ENCODE measurements around the gene CYB5R4. TPM values are rescaled to one million over a fixed set of nuclear protein-coding genes. Genes with fewer than 3 reads are reported as not detected.
"Not testable (repeated sequence)": the region's sequence is repeated elsewhere in the genome, so short reads cannot be mapped to it uniquely, and the experiment has no call there.

CYB5R4 gene
- total RNA-seq, 4 donors from 2014 or later = 9.7 to 15.4 (median 10.5) TPM

- Histone ChIP-seq H3K4me3 (no peak overlapping the region), H3K4me1 (no peaks in the 10 kb centered on the region), H3K27me3 (no peaks in the 10 kb centered on the region), H3K36me3 (peaks cover 12 to 71% (median 26%) of the 10 kb centered on the region in 4 donors), H3K9me3 (no peaks in the 10 kb centered on the region), H3K27ac (replicated peaks in 1 of 4) (no peak overlapping the region)
- intact Hi-C loops (cut with DNase I) = no loop called here
- TF ChIP-seq EP300 (IDR thresholded peaks at IDR 0.05) = no peak
- TF ChIP-seq CTCF (IDR thresholded peaks at IDR 0.05) = no peak
- TF ChIP-seq POLR2AphosphoS5 (IDR thresholded peaks at IDR 0.05) = no peak
- no peak for TF ChIP-seq POLR2A (IDR thresholded peaks at IDR 0.05; ENCODE audit: low read depth)
- no peak for DNase-seq (ENCODE audit: extremely low spot score)
- WGBS = 89% methylated on average over 2 of the region's 2 CpGs
Observed at GRCh38 chr6:83927470-83927869, 68.0 kb downstream of the CYB5R4 start.

GRCh38 chr6:83928286-83928685 is 68.8 kb downstream of the CYB5R4 start:
- H3K27ac ChIP-seq (replicated peaks in 1 of 4) = no peak overlapping the region
- TF ChIP-seq CTCF (IDR thresholded peaks at IDR 0.05) = no peak
- TF ChIP-seq EP300 (IDR thresholded peaks at IDR 0.05) = no peak
- TF ChIP-seq POLR2AphosphoS5 (IDR thresholded peaks at IDR 0.05) = no peak
- TF ChIP-seq POLR2A (IDR thresholded peaks at IDR 0.05; ENCODE audit: low read depth) = no peak
- DNase-seq (ENCODE audit: extremely low spot score) = no peak
- H3K9me3 ChIP-seq = no peaks in the 10 kb centered on the region
- H3K27me3 ChIP-seq = no peaks in the 10 kb centered on the region
- H3K4me1 ChIP-seq = no peaks in the 10 kb centered on the region
- H3K36me3 ChIP-seq = peaks cover 12 to 70% (median 27%) of the 10 kb centered on the region in 4 donors
- WGBS = 92% methylated on average over 1 of the region's 1 CpG
- H3K4me3 ChIP-seq = no peak overlapping the region
- intact Hi-C loops (cut with DNase I) = no loop called here

GRCh38 chr6:83946201-83946833 is 86.8 kb downstream of the CYB5R4 start:
- H3K27ac ChIP-seq (replicated peaks in 1 of 4); DNase-seq (ENCODE audit: extremely low spot score); H3K4me3 ChIP-seq; H3K27me3 ChIP-seq; H3K4me1 ChIP-seq; intact Hi-C loops (cut with DNase I); H3K9me3 ChIP-seq: not testable (repeated sequence)
- H3K36me3 ChIP-seq = peaks cover 9 to 22% (median 16%) of the 10 kb centered on the region in 4 donors
- 98% methylated on average over 4 of the region's 4 CpGs for WGBS

GRCh38 chr6:83947983-83948382 is 88.5 kb downstream of the CYB5R4 start:
- H3K36me3 ChIP-seq; H3K4me1 ChIP-seq; intact Hi-C loops (cut with DNase I); H3K27me3 ChIP-seq; H3K9me3 ChIP-seq; H3K27ac ChIP-seq (replicated peaks in 1 of 4); DNase-seq (ENCODE audit: extremely low spot score); H3K4me3 ChIP-seq: not testable (repeated sequence)
- 90% methylated on average over 2 of the region's 2 CpGs for WGBS

GRCh38 chr6:83948851-83949250 is 89.4 kb downstream of the CYB5R4 start:
- Histone ChIP-seq H3K27me3 (no peaks in the 10 kb centered on the region), H3K4me3 (no peak overlapping the region), H3K36me3 (no peaks in the 10 kb centered on the region), H3K27ac (replicated peaks in 1 of 4) (no peak overlapping the region), H3K4me1 (no peaks in the 10 kb centered on the region), H3K9me3 (peaks cover 0 to 4% (median 0%) of the 10 kb centered on the region in 4 donors)
- intact Hi-C loops (cut with DNase I) = no loop called here
- DNase-seq (ENCODE audit: extremely low spot score) = no peak
- 56% methylated on average over 2 of the region's 2 CpGs for WGBS
- TF ChIP-seq POLR2A (IDR thresholded peaks at IDR 0.05; ENCODE audit: low read depth) (no peak), EP300 (IDR thresholded peaks at IDR 0.05) (no peak), CTCF (IDR thresholded peaks at IDR 0.05) (no peak), POLR2AphosphoS5 (IDR thresholded peaks at IDR 0.05) (no peak)

GRCh38 chr6:83951423-83951822 is 91.9 kb downstream of the CYB5R4 start:
- H3K9me3 ChIP-seq; H3K4me1 ChIP-seq; DNase-seq (ENCODE audit: extremely low spot score); H3K27ac ChIP-seq (replicated peaks in 1 of 4); intact Hi-C loops (cut with DNase I); H3K4me3 ChIP-seq; H3K27me3 ChIP-seq: not testable (repeated sequence)
- 100% methylated on average over 2 of the region's 2 CpGs for WGBS
- H3K36me3 ChIP-seq = peaks cover 13 to 22% (median 16%) of the 10 kb centered on the region in 4 donors

Measured in esophagus muscularis mucosa (tissue), 4 donors.